H9 (cell line): ENCODE measurements around the gene LRCH1. TPM values are rescaled to one million over a fixed set of nuclear protein-coding genes. Genes with fewer than 3 reads are reported as not detected.

Source experiments
- DNase-seq: peaks from one replicate; pipeline ENCODE4 v3.0.0-alpha.2; 2017
- H2AFZ ChIP-seq: one replicate; pipeline ENCODE4 v1.6.1; 2013; ENCODE audit warnings: mild to moderate bottlenecking, low read length, control low read depth, moderate library complexity
- H2AK5ac ChIP-seq: 2 replicates; pipeline ENCODE4 v1.6.1; 2013; ENCODE audit warnings: low read length, control low read depth, mixed read lengths; ENCODE audit not compliant: insufficient read length
- H2BK120ac ChIP-seq: one replicate; pipeline ENCODE4 v1.6.1; 2013; ENCODE audit warnings: low read depth, mild to moderate bottlenecking, low read length, control low read depth, inconsistent platforms; ENCODE audit not compliant: poor library complexity, severe bottlenecking
- H2BK12ac ChIP-seq: 2 replicates; pipeline ENCODE4 v1.6.1; 2013; ENCODE audit warnings: low read length, control low read depth, mixed read lengths, low read depth; ENCODE audit not compliant: insufficient read length
- H2BK15ac ChIP-seq: 2 replicates; pipeline ENCODE4 v1.6.1; 2013; ENCODE audit warnings: low read depth, low read length, control low read depth
- H2BK20ac ChIP-seq: one replicate; pipeline ENCODE4 v1.6.1; 2013; ENCODE audit warnings: low read depth, mild to moderate bottlenecking, low read length, control low read depth, inconsistent platforms; ENCODE audit not compliant: poor library complexity, severe bottlenecking
- H2BK5ac ChIP-seq: 2 replicates; pipeline ENCODE4 v1.6.1; 2013; ENCODE audit warnings: low read length, control low read depth, mixed read lengths; ENCODE audit not compliant: insufficient read length
- H3K14ac ChIP-seq: 2 replicates; pipeline ENCODE4 v1.6.1; 2013; ENCODE audit warnings: low read length, control low read depth; ENCODE audit not compliant: insufficient read depth
- H3K18ac ChIP-seq: 2 replicates; pipeline ENCODE4 v1.6.1; 2013; ENCODE audit warnings: low read depth, mild to moderate bottlenecking, mixed read lengths, low read length, control low read depth; ENCODE audit not compliant: insufficient read length
- H3K23ac ChIP-seq: 2 replicates; pipeline ENCODE4 v1.6.1; 2013; ENCODE audit warnings: low read length, control low read depth, mixed read lengths, low read depth; ENCODE audit not compliant: insufficient read length
- H3K23me2 ChIP-seq: 2 replicates; pipeline ENCODE4 v1.6.1; 2013; ENCODE audit warnings: low read depth, mild to moderate bottlenecking, mixed read lengths, low read length, control low read depth; ENCODE audit not compliant: insufficient read length, poor library complexity, severe bottlenecking
- H3K27ac ChIP-seq: 2 replicates; pipeline ENCODE4 v1.5.1; 2013; ENCODE audit warnings: low read length, control low read depth, mixed read lengths, low read depth; ENCODE audit not compliant: insufficient read length
- H3K27me3 ChIP-seq: 2 replicates; pipeline ENCODE4 v1.6.1; 2013; ENCODE audit warnings: low read length, control low read depth, inconsistent platforms; ENCODE audit not compliant: insufficient read depth
- H3K4ac ChIP-seq: 2 replicates; pipeline ENCODE4 v1.6.1; 2013; ENCODE audit warnings: low read depth, mild to moderate bottlenecking, control low read depth, inconsistent platforms, low read length, moderate library complexity
- H3K4me1 ChIP-seq: 2 replicates; pipeline ENCODE4 v1.6.1; 2013; ENCODE audit warnings: low read length, control low read depth, inconsistent platforms; ENCODE audit not compliant: insufficient read depth
- H3K4me2 ChIP-seq: 2 replicates; pipeline ENCODE4 v1.6.1; 2013; ENCODE audit warnings: low read length, control low read depth, mixed read lengths; ENCODE audit not compliant: insufficient read length, insufficient read depth
- H3K56ac ChIP-seq: 2 replicates; pipeline ENCODE4 v1.6.1; 2013; ENCODE audit warnings: low read depth, mild to moderate bottlenecking, mixed read lengths, low read length, control low read depth; ENCODE audit not compliant: insufficient read length
- H3K79me1 ChIP-seq: 2 replicates; pipeline ENCODE4 v1.6.1; 2013; ENCODE audit warnings: low read depth, mild to moderate bottlenecking, moderate library complexity, low read length, control low read depth, inconsistent platforms; ENCODE audit not compliant: insufficient read depth, poor library complexity, severe bottlenecking
- H3K79me2 ChIP-seq: 2 replicates; pipeline ENCODE4 v1.6.1; 2013; ENCODE audit warnings: low read length, control low read depth, inconsistent platforms; ENCODE audit not compliant: insufficient read depth
- H3K9ac ChIP-seq: 2 replicates; pipeline ENCODE4 v1.6.1; 2013; ENCODE audit warnings: low read length, control low read depth, mixed read lengths; ENCODE audit not compliant: insufficient read length; ENCODE audit errors: extremely low read depth
- H3K9me3 ChIP-seq: one replicate; pipeline ENCODE4 v1.6.1; 2013; ENCODE audit warnings: low read depth, low read length, inconsistent platforms; ENCODE audit not compliant: control insufficient read depth
- H3T11ph ChIP-seq: one replicate; pipeline ENCODE4 v1.6.1; 2013; ENCODE audit warnings: mild to moderate bottlenecking, low read length, control low read depth, inconsistent platforms
- H4K20me1 ChIP-seq: one replicate; pipeline ENCODE4 v1.6.1; 2013; ENCODE audit not compliant: control insufficient read depth, insufficient read length, insufficient read depth
- H4K5ac ChIP-seq: 2 replicates; pipeline ENCODE4 v1.6.1; 2013; ENCODE audit warnings: low read depth, mild to moderate bottlenecking, mixed read lengths, low read length, control low read depth; ENCODE audit not compliant: insufficient read length
- H4K8ac ChIP-seq: replicated peaks from 2 replicates; pipeline ENCODE4 v1.6.1; 2013; ENCODE audit warnings: low read length, control low read depth, mixed read lengths, low read depth; ENCODE audit not compliant: insufficient read length
- H4K91ac ChIP-seq: 2 replicates; pipeline ENCODE4 v1.6.1; 2013; ENCODE audit warnings: low read depth, mild to moderate bottlenecking, moderate library complexity, mixed read lengths, low read length, control low read depth; ENCODE audit not compliant: insufficient read length
- H3K27ac Mint-ChIP-seq, 3 experiments: 2 replicates in 2 of 3; 3 replicates in 1 of 3; pipeline ENCODE4 v1.8.0; 2020 to 2021; ENCODE audit warnings: mixed read lengths in 3 of 3, mild to moderate bottlenecking in 1 of 3, moderate library complexity in 1 of 3
- H3K27me3 Mint-ChIP-seq: 2 replicates; pipeline ENCODE4 v1.8.0; 2021; ENCODE audit warnings: low read depth, mild to moderate bottlenecking, moderate library complexity, mixed read lengths
- H3K36me3 Mint-ChIP-seq, 3 experiments: 2 replicates in 2 of 3; 3 replicates in 1 of 3; pipeline ENCODE4 v1.8.0; 2020 to 2021; ENCODE audit warnings: low read depth in 3 of 3, mixed read lengths in 3 of 3; ENCODE audit not compliant: insufficient read depth in 1 of 3
- H3K4me1 Mint-ChIP-seq, 2 experiments: 2 replicates each; pipeline ENCODE4 v1.8.0; 2020; ENCODE audit warnings: mixed read lengths in 2 of 2
- H3K4me3 Mint-ChIP-seq, 2 experiments: 2 replicates in 1 of 2; 3 replicates in 1 of 2; pipeline ENCODE4 v1.8.0; 2020 to 2021; ENCODE audit warnings: mild to moderate bottlenecking in 2 of 2, mixed read lengths in 2 of 2, moderate library complexity in 1 of 2
- H3K9me3 Mint-ChIP-seq, 2 experiments: 2 replicates in 1 of 2; 3 replicates in 1 of 2; pipeline ENCODE4 v1.8.0; 2020; ENCODE audit warnings: mild to moderate bottlenecking in 2 of 2, mixed read lengths in 2 of 2, moderate library complexity in 1 of 2
- WGBS: extraction: QIAGEN DNeasy Blood & Tissue Kit; methylation state at CpG from one replicate; pipeline ENCODE4 v1.1.7; 2013; ENCODE audit warnings: missing lambda C conversion rate, low lambda C conversion rate, mixed read lengths; ENCODE audit not compliant: insufficient read length; ENCODE audit errors: extremely low coverage; 5-methylcytosine and 5-hydroxymethylcytosine counted together
- total RNA-seq: library from RNA; stranded (reverse); gene quantifications from 2 replicates; pipeline ENCODE4 v1.2.1, GENCODE V29; 2021
- TF ChIP-seq, protein P1 (sequence below): fragments of 200-600 bp; sonication (generic); conservative IDR thresholded peaks from 3 replicates; pipeline ENCODE4 v1.8.0; 2021; ENCODE audit warnings: antibody characterized with exemption, mild to moderate bottlenecking

Gene LRCH1
- total RNA-seq, 1 experiment from 2014 or later, result 8.0 TPM

DNA sequence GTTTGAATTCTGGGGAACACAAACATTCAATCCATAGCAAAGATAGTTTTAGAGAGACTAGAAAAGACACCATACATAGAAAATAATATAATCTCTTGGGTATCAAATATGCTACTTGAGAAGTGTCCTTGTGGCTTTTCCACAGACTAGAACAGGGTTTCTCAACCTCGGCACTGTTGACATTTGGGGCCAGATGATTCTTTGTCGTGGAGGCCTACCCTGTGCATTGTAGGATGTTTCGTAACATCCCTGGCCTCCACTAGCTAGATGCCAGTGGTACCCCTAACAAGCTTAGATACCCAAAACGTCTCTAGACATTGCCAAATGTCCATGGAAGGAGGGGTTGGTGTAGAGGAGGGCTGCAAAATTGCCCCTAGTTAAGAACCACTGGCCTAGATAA is 246.2 kb downstream of the LRCH1 start:
- no peak overlapping the region for H3K23ac ChIP-seq
- H2BK5ac ChIP-seq, result no peak overlapping the region
- peaks cover 8% of the 10 kb centered on the region for H3K23me2 ChIP-seq
- TF ChIP-seq, protein P1, sequence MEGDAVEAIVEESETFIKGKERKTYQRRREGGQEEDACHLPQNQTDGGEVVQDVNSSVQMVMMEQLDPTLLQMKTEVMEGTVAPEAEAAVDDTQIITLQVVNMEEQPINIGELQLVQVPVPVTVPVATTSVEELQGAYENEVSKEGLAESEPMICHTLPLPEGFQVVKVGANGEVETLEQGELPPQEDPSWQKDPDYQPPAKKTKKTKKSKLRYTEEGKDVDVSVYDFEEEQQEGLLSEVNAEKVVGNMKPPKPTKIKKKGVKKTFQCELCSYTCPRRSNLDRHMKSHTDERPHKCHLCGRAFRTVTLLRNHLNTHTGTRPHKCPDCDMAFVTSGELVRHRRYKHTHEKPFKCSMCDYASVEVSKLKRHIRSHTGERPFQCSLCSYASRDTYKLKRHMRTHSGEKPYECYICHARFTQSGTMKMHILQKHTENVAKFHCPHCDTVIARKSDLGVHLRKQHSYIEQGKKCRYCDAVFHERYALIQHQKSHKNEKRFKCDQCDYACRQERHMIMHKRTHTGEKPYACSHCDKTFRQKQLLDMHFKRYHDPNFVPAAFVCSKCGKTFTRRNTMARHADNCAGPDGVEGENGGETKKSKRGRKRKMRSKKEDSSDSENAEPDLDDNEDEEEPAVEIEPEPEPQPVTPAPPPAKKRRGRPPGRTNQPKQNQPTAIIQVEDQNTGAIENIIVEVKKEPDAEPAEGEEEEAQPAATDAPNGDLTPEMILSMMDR, result no peak
- no peak overlapping the region for H4K91ac ChIP-seq
- Mint-ChIP-seq H3K27me3 (no peaks in the 10 kb centered on the region), H3K9me3 (no peaks in the 10 kb centered on the region), H3K4me1 (peaks cover 21 to 31% of the 10 kb centered on the region in 2 experiments), H3K36me3 (peaks cover 0 to 5% (median 1%) of the 10 kb centered on the region in 3 experiments; a peak in 4 of 7 replicates), H3K27ac (no peak overlapping the region), H3K4me3 (no peak overlapping the region)
- H3K27me3 ChIP-seq, result no peaks in the 10 kb centered on the region
- no peaks in the 10 kb centered on the region for H3K79me1 ChIP-seq
- no peaks in the 10 kb centered on the region; the same call in 1 of the 2 replicates for H3K79me2 ChIP-seq
- no CpG with 5 or more reads among the region's 4 CpGs for WGBS
- no peak overlapping the region for H4K8ac ChIP-seq
- no peak overlapping the region for H3K9ac ChIP-seq
- DNase-seq, result no peak
- no peak overlapping the region for H4K5ac ChIP-seq
- no peak overlapping the region for H2BK12ac ChIP-seq
- H3K27ac ChIP-seq, result no peak overlapping the region
- no peak overlapping the region for H2BK120ac ChIP-seq
- H4K20me1 ChIP-seq, result no peaks in the 10 kb centered on the region
- no peak overlapping the region for H3T11ph ChIP-seq
- no peak overlapping the region for H3K14ac ChIP-seq
- H3K56ac ChIP-seq, result no peak overlapping the region
- H3K18ac ChIP-seq, result no peak overlapping the region
- no peak overlapping the region for H3K4me2 ChIP-seq
- H2AK5ac ChIP-seq, result no peak overlapping the region
- H2BK20ac ChIP-seq, result no peak overlapping the region
- no peak overlapping the region for H2AFZ ChIP-seq
- H3K4me1 ChIP-seq, result peaks cover 4% of the 10 kb centered on the region; the same call in 1 of the 2 replicates
- no peak overlapping the region for H3K4ac ChIP-seq
- H2BK15ac ChIP-seq, result no peak overlapping the region
- H3K9me3 ChIP-seq, result no peaks in the 10 kb centered on the region
